ENCODE measurements around the gene CEP85L. TPM values are rescaled to one million over a fixed set of nuclear protein-coding genes. Genes with fewer than 3 reads are reported as not detected.
"Not testable (repeated sequence)": the region's sequence is repeated elsewhere in the genome, so short reads cannot be mapped to it uniquely, and the experiment has no call there.

Gene CEP85L
- total RNA-seq, 1 experiment from 2014 or later: 0.88 TPM

DNA sequence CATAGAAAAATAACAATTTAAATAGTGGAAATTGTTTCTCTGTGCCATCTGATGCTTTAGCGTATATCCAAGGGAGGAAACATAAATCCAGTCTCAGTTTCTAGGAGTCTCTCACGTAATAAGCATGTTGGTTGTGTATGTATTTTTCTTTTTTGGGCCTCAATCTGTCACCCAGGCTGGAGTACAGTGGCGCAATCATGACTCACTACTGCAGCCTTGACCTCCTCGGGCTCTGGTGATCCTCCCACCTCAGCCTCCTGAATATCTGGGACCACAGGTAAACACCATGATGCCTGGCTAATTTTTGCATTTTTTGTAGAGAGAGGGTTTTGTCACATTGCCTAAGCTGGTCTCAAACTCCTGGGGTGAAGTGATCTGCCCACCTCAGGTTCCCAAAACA is 181.9 kb downstream of the CEP85L start:
- DNase-seq (ENCODE audit: low spot score): no peak
- in situ Hi-C loops (cut with HindIII; ENCODE audit: low sequenced_read_pairs): no loop called here

- in situ Hi-C loops (cut with HindIII; ENCODE audit: low sequenced_read_pairs): no loop called here
These were observed 182.5 kb downstream of the CEP85L start for GRCh38 chr6:118468682-118469465.

DNA sequence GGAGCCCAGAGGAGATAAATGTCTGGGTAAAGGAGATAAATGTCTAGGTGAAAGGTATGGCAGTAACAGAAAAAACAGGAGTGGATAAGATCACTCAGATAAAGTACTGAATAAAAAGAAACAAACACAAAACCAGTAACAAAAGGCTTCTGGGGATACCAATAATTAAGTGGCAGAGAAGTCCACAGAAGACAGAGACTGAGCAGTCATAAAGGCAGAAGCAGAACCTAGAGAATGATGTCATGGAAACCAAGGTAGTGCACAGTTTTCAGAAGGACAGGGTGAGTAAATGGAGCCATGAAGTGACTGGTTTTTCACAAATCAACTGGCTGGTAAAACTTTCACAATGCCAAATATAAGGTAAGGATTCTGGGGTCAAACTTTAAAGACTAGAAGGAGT is 184.2 kb downstream of the CEP85L start:
- in situ Hi-C loops (cut with HindIII; ENCODE audit: low sequenced_read_pairs): no loop called here
- no peak for DNase-seq (ENCODE audit: low spot score)

More at GRCh38 chr6:118468682-118469465, 182.5 kb downstream of the CEP85L start:
- DNase-seq (ENCODE audit: low spot score): peak; percentile 52

- no peak for DNase-seq (ENCODE audit: low spot score)
- in situ Hi-C loops (cut with HindIII; ENCODE audit: low sequenced_read_pairs): no loop called here
These were observed 186.8 kb downstream of the CEP85L start for GRCh38 chr6:118464620-118465019.

DNA sequence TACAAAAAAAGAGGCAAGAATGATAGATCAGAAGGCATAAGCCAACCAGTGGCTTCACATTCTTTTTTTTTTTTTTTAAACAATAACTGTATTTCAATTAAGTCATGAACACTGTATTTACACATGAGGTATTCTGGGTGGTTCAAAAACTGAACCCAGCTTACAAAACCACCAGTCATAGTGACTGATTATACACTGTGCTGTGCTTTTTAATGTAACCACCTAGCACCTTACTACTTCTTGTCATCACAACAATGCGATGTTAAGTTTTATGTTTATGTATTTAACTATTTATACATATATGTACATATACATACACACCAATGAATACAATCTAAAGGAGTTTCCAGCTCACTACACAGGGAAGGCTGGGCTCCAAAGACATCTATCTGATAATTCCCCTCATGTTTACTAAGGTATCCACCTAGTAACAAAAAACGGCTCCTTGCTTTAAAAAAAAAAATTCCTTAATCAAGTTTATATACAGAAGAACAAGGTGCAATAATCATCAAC is 190.4 kb downstream of the CEP85L start:
- no peak for DNase-seq (ENCODE audit: low spot score)
- in situ Hi-C loops (cut with HindIII; ENCODE audit: low sequenced_read_pairs): no loop called here

DNA sequence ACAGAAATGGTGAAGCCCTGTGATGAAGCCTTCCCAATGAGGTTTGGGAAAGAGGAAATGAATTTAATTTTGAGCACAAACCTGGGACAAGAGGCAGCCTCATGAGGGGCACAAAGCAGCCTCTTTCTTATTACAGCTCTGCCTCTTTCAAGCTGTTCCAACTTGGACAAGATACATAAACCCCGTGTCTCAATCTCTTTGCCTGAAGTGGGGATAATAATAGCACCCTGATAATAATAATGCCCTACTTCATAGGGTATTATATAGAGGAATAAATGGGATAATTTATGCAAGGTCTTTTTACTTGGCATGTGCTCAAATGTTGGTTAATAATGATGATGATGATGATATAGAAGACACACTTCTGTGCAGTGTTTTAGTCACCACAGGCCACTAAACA is 194.4 kb downstream of the CEP85L start:
- DNase-seq (ENCODE audit: low spot score): no peak
- in situ Hi-C loops (cut with HindIII; ENCODE audit: low sequenced_read_pairs): no loop called here

GRCh38 chr6:118451839-118452238 is 199.6 kb downstream of the CEP85L start:
- in situ Hi-C loops (cut with HindIII; ENCODE audit: low sequenced_read_pairs): no loop called here

GRCh38 chr6:118444796-118445195 is 206.6 kb downstream of the CEP85L start:
- in situ Hi-C loops (cut with HindIII; ENCODE audit: low sequenced_read_pairs): no loop called here
- DNase-seq (ENCODE audit: low spot score): no peak

More at GRCh38 chr6:118451839-118452238, 199.6 kb downstream of the CEP85L start:
- no peak for DNase-seq (ENCODE audit: low spot score)

DNA sequence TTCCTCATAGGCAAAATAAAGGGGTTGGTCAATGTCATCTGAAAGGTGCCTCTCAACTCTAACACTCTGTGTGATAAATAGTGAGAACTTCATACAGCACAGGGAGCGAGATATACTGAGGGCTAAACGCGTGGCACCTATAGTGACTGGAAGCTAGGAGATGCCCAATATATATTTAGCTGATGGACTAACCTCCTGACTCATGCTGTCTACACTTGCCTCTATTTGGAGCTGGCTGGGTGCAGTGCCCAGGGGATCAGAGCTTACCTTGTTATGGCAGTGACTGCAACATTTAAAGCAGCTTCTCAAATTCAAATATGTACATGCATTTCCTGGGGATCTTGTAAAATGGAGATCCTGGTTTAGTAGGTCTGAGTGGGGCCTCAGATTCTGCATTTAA is 214.9 kb downstream of the CEP85L start:
- in situ Hi-C loops (cut with HindIII; ENCODE audit: low sequenced_read_pairs): no loop called here
- DNase-seq (ENCODE audit: low spot score): no peak

- in situ Hi-C loops (cut with HindIII; ENCODE audit: low sequenced_read_pairs); DNase-seq (ENCODE audit: low spot score): not testable (repeated sequence)
These were observed 217.2 kb downstream of the CEP85L start for GRCh38 chr6:118434147-118434546.

DNA sequence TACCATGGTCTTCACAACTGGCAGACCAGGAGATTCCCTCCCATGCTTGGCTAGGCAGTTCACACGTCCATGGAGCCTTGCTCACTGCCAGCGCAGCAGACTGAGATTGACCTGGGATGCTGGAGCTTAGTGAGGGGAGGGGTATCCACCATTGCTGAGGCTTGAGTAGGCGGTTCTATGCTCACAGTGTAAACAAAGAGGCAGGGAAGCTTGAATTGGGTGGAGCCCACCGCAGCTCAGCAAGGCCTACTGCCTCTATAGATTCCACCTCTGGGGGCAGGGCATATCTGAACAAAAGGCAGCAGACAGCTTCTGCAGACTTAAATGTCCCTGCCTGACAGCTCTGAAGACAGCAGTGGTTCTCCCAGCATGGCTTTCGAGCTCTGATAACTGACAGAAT is 230.1 kb downstream of the CEP85L start:
- DNase-seq (ENCODE audit: low spot score); in situ Hi-C loops (cut with HindIII; ENCODE audit: low sequenced_read_pairs): not testable (repeated sequence)

GRCh38 chr6:118419448-118420394 is 231.7 kb downstream of the CEP85L start:
- in situ Hi-C loops (cut with HindIII; ENCODE audit: low sequenced_read_pairs): no loop called here
- no peak for DNase-seq (ENCODE audit: low spot score)

Other genes with a start within 250 kb of the CEP85L start
- gene PLN, start 103.3 kb downstream of the CEP85L start, total RNA-seq (2014; rRNA removed; shearing (Covaris generic)): not detected in 2 replicates
- 36.1 and 39.9 TPM in 2 replicates for gene ASF1A, start 242.6 kb upstream of the CEP85L start, total RNA-seq (2014; rRNA removed; shearing (Covaris generic))